ENCODE measurements around the gene PRR33. TPM values are rescaled to one million over a fixed set of nuclear protein-coding genes. Genes with fewer than 3 reads are reported as not detected.

Gene PRR33
- total and polyA plus RNA-seq, 2 donors = 0.28 TPM; not detected in 1

- Histone ChIP-seq H3K36me3 (ENCODE audit: insufficient read depth) (no peaks in the 10 kb centered on the region), H3K4me1 (ENCODE audit: insufficient read depth) (no peaks in the 10 kb centered on the region), H3K27ac (ENCODE audit: low read depth) (peak overlapping the region; percentile 2), H3K4me3 (ENCODE audit: low read depth, low read length) (no peak overlapping the region)
- 80% methylated on average over 8 of the region's 8 CpGs for WGBS
- DNase-seq (ENCODE audit: extremely low spot score) = no peak
Measured at GRCh38 chr11:1867381-1867780, 24.3 kb downstream of the PRR33 start.

- DNase-seq (ENCODE audit: extremely low spot score) = no peak
- Histone ChIP-seq H3K4me3 (ENCODE audit: low read depth, low read length) (no peak overlapping the region), H3K27ac (ENCODE audit: low read depth) (no peak overlapping the region), H3K36me3 (ENCODE audit: insufficient read depth) (no peaks in the 10 kb centered on the region), H3K4me1 (ENCODE audit: insufficient read depth) (no peaks in the 10 kb centered on the region)
- 68% methylated on average over 15 of the region's 15 CpGs for WGBS
Measured at GRCh38 chr11:1866776-1867175, 24.9 kb downstream of the PRR33 start.

GRCh38 chr11:1866226-1866625 is 25.5 kb downstream of the PRR33 start:
- Histone ChIP-seq H3K4me3 (ENCODE audit: low read depth, low read length) (no peak overlapping the region), H3K4me1 (ENCODE audit: insufficient read depth) (no peaks in the 10 kb centered on the region), H3K36me3 (ENCODE audit: insufficient read depth) (no peaks in the 10 kb centered on the region), H3K27ac (ENCODE audit: low read depth) (peak overlapping the region; percentile 38)
- no peak for DNase-seq (ENCODE audit: extremely low spot score)
- WGBS = 87% methylated on average over 8 of the region's 8 CpGs

- peak overlapping the region; percentile 93 for H3K27ac ChIP-seq (ENCODE audit: low read depth)
- no peak for DNase-seq (ENCODE audit: extremely low spot score)
- H3K36me3 ChIP-seq (ENCODE audit: insufficient read depth) = no peaks in the 10 kb centered on the region
- WGBS = 61% methylated on average over 30 of the region's 30 CpGs
- H3K4me3 ChIP-seq (ENCODE audit: low read depth, low read length) = peak overlapping the region; percentile 27
- H3K4me1 ChIP-seq (ENCODE audit: insufficient read depth) = no peaks in the 10 kb centered on the region
Measured at GRCh38 chr11:1864831-1865665, 26.6 kb downstream of the PRR33 start.

GRCh38 chr11:1864231-1864630 is 27.5 kb downstream of the PRR33 start:
- no peaks in the 10 kb centered on the region for H3K4me1 ChIP-seq (ENCODE audit: insufficient read depth)
- no peaks in the 10 kb centered on the region for H3K36me3 ChIP-seq (ENCODE audit: insufficient read depth)
- WGBS = 25% methylated on average over 18 of the region's 18 CpGs
- peak overlapping the region; percentile 93 for H3K27ac ChIP-seq (ENCODE audit: low read depth)
- no peak for DNase-seq (ENCODE audit: extremely low spot score)
- H3K4me3 ChIP-seq (ENCODE audit: low read depth, low read length) = peak overlapping the region; percentile 27

GRCh38 chr11:1863352-1864216 is 28.1 kb downstream of the PRR33 start:
- no peaks in the 10 kb centered on the region for H3K4me1 ChIP-seq (ENCODE audit: insufficient read depth)
- DNase-seq (ENCODE audit: extremely low spot score) = no peak
- WGBS = 18% methylated on average over 27 of the region's 27 CpGs
- no peaks in the 10 kb centered on the region for H3K36me3 ChIP-seq (ENCODE audit: insufficient read depth)
- peak overlapping the region; percentile 27 for H3K4me3 ChIP-seq (ENCODE audit: low read depth, low read length)
- H3K27ac ChIP-seq (ENCODE audit: low read depth) = peak overlapping the region; percentile 93

- WGBS = 90% methylated on average over 14 of the region's 14 CpGs
- H3K4me1 ChIP-seq (ENCODE audit: insufficient read depth) = no peaks in the 10 kb centered on the region
- DNase-seq (ENCODE audit: extremely low spot score) = no peak
- no peak overlapping the region for H3K4me3 ChIP-seq (ENCODE audit: low read depth, low read length)
- peak overlapping the region; percentile 65 for H3K27ac ChIP-seq (ENCODE audit: low read depth)
- no peaks in the 10 kb centered on the region for H3K36me3 ChIP-seq (ENCODE audit: insufficient read depth)
Measured at GRCh38 chr11:1862588-1863351, 28.9 kb downstream of the PRR33 start.

- no peak overlapping the region for H3K27ac ChIP-seq (ENCODE audit: low read depth)
- no peak overlapping the region for H3K4me3 ChIP-seq (ENCODE audit: low read depth, low read length)
- no peaks in the 10 kb centered on the region for H3K36me3 ChIP-seq (ENCODE audit: insufficient read depth)
- 98% methylated on average over 4 of the region's 4 CpGs for WGBS
- no peaks in the 10 kb centered on the region for H3K4me1 ChIP-seq (ENCODE audit: insufficient read depth)
- no peak for DNase-seq (ENCODE audit: extremely low spot score)
Measured at GRCh38 chr11:1861435-1862411, 30.0 kb downstream of the PRR33 start.

GRCh38 chr11:1860108-1860507 is 31.6 kb downstream of the PRR33 start:
- no peak for DNase-seq (ENCODE audit: extremely low spot score)
- Histone ChIP-seq H3K27ac (ENCODE audit: low read depth) (no peak overlapping the region), H3K4me1 (ENCODE audit: insufficient read depth) (no peaks in the 10 kb centered on the region), H3K36me3 (ENCODE audit: insufficient read depth) (no peaks in the 10 kb centered on the region), H3K4me3 (ENCODE audit: low read depth, low read length) (no peak overlapping the region)
- 98% methylated on average over 1 of the region's 1 CpG for WGBS

- no peak for DNase-seq (ENCODE audit: extremely low spot score)
- WGBS = 80% methylated on average over 4 of the region's 4 CpGs
- H3K4me1 ChIP-seq (ENCODE audit: insufficient read depth) = no peaks in the 10 kb centered on the region
- no peaks in the 10 kb centered on the region for H3K36me3 ChIP-seq (ENCODE audit: insufficient read depth)
- no peak overlapping the region for H3K27ac ChIP-seq (ENCODE audit: low read depth)
- no peak overlapping the region for H3K4me3 ChIP-seq (ENCODE audit: low read depth, low read length)
Measured at GRCh38 chr11:1859004-1859403, 32.7 kb downstream of the PRR33 start.

GRCh38 chr11:1858576-1858975 is 33.1 kb downstream of the PRR33 start:
- Histone ChIP-seq H3K4me3 (ENCODE audit: low read depth, low read length) (no peak overlapping the region), H3K27ac (ENCODE audit: low read depth) (no peak overlapping the region), H3K4me1 (ENCODE audit: insufficient read depth) (no peaks in the 10 kb centered on the region), H3K36me3 (ENCODE audit: insufficient read depth) (no peaks in the 10 kb centered on the region)
- WGBS = 93% methylated on average over 7 of the region's 7 CpGs
- DNase-seq (ENCODE audit: extremely low spot score) = no peak

- 90% methylated on average over 9 of the region's 9 CpGs for WGBS
- no peak overlapping the region for H3K4me3 ChIP-seq (ENCODE audit: low read depth, low read length)
Measured at GRCh38 chr11:1858154-1858553, 33.5 kb downstream of the PRR33 start.

More at GRCh38 chr11:1858154-1858553, 33.5 kb downstream of the PRR33 start:
- no peak for DNase-seq (ENCODE audit: extremely low spot score)
- Histone ChIP-seq H3K36me3 (ENCODE audit: insufficient read depth) (no peaks in the 10 kb centered on the region), H3K4me1 (ENCODE audit: insufficient read depth) (no peaks in the 10 kb centered on the region), H3K27ac (ENCODE audit: low read depth) (no peak overlapping the region)
